Bone marrow (tissue), 2 donors: ENCODE results near the gene ARL5A.
"Not testable (repeated sequence)": the region's sequence is repeated elsewhere in the genome, so short reads cannot be mapped to it uniquely, and the experiment has no call there.

ENCODE experiments used
- DNase-seq, 2 donors: peaks; one replicate each; lab custom pipeline; 2025; lab: John Stamatoyannopoulos, UW

The ARL5A gene, protein sequence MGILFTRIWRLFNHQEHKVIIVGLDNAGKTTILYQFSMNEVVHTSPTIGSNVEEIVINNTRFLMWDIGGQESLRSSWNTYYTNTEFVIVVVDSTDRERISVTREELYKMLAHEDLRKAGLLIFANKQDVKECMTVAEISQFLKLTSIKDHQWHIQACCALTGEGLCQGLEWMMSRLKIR

DNA sequence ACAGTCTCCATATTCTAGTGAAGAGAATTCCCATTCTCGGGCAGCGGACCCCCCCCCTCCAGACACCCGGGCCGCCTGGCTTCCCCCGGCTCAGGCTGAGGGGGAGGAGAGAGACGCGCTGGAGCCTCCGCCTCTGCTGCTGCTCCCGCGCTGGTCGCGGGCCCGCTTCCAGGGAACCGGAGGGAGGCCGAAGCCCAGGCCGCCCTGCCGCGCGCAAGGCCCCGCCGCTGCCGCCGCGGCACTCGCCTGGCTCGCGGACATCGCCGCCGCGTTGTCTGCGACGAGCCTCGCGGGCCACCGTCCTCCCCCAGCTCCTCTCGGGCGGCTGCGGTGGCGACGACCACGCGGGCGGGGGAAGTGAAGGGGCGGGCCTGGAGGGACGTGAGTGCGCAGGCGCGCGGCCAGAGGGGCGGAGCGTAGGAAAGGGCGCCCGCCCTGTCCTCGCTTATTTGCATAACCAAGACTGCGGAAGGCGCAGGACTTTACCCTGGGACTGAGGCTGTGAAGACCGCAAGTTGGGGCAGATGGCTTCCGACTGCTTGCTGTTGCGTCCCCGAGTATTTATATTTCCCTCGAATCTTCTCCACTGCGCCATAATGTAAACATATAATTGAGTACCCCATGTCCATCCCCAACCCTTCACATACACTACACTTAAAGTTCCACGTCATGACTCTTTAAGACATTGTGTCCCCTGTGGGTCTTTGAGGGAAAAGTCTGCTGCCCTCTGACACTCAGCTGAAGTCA, at the start of gene ARL5A:
Gene ARL5A, minus strand, starts transcription at position 279 of the 747 bp plus-strand sequence. Its CDS starts 245 bp downstream, at position 34.
- DNase-seq, result peak; percentile 83 to 96

DNA sequence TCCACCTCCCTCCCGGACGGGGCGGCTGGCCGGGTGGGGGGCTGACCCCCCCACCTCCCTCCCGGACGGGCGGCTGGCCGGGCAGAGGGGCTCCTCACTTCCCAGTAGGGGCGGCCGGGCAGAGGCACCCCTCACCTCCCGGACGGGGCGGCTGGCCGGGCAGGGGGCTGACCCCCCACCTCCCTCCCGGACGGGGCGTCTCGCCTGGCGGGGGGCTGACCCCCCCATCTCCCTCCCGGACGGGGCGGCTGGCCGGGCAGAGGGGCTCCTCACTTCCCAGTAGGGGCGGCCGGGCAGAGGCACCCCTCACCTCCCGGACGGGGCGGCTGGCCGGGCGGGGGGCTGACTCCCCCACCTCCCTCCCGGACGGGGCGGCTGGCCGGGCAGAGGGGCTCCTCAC, 47.4 kb upstream of the ARL5A start:
- DNase-seq, result not testable (repeated sequence)

DNA sequence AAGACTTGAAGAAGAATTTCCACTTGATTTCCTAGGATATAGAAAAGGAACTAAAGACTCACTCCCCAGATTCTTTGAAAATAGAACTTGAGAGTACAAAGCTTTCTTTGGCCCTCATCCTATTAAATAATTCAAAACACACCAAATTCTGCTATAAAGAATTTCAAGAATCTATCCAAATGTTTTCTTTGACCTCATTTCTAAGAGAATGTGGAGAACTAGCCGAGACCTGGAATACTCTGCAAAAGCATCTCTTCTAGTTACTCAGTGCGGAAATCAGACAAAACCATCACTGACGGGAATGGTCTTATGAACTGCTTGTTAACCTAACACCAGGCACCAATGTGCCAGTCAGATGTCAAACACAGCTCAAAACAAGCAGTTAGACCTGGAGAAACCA, 44.2 kb upstream of the ARL5A start:
- no peak for DNase-seq

DNA sequence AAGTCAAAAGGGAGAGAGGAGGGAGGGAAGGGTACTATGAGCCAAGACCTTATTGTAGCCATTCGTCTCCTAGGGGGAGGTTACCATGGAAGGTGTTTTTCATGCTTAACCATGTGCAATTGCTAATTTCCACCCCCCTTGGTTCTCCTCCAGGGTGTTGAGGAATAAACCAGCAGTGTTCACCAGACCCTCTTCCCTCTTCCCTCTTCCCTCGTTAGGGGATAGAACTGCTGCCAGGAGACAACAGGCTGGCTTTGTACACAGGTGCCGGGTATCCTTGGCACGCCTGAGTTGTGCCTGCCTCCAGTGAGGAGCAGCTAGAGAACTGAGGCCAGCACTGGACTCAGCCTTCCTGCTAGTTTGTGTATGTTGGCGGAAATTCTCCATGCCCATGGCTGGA, 41.1 kb upstream of the ARL5A start:
- DNase-seq, result no peak

DNA sequence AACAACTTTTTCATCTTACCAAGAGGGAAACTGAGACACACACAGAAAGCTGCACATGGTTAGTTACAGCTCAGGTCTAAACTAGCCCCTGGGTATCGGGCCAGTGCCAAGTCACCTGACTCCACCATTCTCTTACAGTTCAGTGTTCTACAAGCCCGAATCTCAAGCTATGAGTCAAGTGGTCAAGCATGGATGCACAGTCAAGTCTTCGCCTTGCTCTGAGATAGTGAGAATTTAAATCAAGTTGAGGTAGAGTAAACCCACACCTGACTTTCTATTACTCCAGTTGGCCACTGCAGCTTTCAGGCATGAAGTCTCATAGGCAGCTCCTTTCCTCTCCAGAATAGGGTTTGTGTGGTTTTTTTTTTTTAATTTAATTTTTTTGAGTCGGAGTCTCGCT, 34.5 kb upstream of the ARL5A start:
- DNase-seq, result no peak

DNA sequence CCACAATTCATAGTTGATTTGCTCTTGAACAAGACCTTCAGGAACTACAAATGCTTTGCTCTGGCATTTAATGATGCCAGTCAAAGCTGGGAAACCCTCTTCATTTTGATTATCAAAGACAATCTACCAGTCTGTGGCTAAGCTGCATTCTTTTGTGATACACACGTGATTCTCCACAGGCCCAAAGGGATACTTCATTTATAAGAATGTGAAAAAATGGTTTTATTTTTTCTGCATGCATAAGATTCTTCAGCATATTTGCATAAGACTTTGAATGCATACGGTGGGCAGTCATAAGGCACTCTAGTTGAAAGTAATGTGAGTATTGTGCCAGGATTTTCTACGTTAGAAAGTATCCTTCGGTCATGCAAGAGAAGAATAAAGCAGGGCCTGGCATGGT, 33.0 kb upstream of the ARL5A start:
- DNase-seq, result no peak

DNA sequence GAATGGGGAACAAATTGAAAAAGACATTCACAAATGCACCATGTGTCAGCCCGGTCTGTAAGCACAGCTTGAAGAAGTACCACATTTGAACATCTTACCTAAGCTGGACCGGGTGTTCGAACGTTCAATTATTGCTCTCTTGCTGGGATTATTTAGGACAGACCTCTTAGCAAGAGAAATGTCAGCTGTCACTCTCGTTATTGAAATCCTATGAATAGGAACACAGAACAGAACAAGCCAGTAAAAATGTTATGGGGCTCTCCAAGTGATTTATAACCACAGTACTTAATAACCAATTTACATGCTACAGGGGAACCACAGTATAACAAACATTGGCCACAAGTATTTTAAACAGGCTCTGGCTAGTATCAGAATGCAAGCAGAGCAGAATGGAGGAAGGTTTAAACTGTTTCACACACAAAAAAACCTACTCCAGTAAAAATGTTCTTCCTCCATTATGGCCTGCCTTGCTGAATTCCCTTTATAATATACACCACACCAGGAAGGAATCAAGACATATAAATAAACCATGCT, 32.5 kb upstream of the ARL5A start:
- no peak for DNase-seq

DNA sequence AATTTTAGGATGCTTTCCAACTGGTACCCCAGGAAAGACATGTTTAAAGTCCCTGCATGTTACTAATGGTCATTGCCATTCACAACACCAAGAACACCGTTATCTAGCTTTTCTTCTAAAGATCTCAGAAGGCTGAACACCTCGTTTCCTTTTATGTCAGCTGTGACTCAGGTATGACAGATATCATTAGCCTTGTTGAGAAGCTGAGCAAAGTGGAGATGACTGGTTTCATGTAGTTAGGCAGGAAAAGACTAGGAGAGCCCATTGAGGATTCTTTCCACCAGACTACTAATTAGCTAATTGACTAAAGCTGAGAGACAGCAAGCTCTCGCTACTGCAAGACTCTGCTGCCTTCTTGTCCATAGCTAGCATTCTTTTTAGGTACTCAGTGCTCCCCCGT, 32.0 kb upstream of the ARL5A start:
- DNase-seq, result no peak

DNA sequence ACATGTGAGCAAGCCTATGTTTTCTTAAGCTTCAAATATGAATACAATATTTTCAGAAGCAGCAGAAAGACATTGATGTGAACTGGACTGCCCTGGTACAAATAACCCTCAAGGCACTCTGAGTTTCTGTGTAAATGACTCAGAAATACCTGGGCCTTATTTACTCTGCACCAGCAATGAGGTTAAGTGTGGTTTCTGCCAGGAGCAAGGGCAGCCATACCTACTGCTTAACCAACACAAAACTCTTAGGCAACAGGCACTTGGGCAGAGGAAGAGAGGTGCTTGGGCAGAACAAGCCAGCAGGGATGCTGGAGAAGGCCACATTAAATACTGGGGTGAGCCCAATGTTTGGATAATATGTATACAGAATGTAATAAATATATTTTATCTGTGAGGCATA, 29.4 kb upstream of the ARL5A start:
- DNase-seq, result no peak

DNA sequence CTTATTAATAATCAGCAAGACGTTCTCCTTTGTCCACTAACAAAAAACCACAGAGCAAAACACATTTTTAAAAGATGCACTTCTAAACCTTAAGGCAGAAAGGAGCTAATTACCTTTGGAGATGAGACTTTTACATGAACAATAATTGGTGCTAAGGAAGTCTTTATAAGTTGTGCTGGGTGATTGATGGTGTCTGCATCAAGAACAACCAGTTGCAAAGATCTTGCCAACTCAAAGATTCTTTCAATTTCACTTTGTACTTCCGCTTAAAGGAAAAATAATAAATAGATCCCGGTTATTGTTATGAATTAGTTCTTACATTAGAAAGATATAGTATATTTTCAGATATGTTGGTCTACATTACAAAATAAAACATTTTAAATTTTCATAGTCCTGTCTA, 26.9 kb upstream of the ARL5A start:
- no peak for DNase-seq

DNA sequence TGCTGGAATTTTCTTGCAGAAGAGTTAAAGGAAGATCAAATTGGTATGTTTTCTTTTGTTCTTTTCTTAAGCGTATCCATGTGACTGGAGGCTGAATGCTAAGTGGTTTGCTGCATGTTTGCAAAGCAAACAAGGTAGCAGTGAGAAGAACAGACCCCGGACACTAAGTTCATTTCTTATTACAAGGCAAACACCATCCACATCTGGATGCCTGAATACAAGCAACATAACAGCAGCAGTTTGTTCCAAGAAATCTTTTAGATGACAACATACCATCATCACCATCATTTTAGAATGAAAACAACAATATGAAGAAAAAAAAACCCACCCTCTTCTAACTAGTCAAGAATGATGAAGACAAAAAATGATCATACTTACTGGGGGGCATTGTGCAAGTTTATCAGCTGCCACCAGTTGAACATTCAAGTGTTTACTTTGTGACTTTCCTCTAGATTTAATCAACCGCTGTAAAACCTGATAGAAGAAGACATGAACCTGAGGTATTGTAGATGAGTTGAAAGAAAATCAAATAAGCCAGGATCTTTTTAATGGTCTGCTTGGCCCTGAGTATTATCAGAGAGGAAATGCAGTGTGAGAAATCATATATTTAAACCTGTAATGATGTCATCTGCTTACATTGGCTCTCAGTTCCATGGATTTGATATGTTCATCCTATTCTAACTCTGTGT, 25.0 kb upstream of the ARL5A start:
- no peak for DNase-seq

DNA sequence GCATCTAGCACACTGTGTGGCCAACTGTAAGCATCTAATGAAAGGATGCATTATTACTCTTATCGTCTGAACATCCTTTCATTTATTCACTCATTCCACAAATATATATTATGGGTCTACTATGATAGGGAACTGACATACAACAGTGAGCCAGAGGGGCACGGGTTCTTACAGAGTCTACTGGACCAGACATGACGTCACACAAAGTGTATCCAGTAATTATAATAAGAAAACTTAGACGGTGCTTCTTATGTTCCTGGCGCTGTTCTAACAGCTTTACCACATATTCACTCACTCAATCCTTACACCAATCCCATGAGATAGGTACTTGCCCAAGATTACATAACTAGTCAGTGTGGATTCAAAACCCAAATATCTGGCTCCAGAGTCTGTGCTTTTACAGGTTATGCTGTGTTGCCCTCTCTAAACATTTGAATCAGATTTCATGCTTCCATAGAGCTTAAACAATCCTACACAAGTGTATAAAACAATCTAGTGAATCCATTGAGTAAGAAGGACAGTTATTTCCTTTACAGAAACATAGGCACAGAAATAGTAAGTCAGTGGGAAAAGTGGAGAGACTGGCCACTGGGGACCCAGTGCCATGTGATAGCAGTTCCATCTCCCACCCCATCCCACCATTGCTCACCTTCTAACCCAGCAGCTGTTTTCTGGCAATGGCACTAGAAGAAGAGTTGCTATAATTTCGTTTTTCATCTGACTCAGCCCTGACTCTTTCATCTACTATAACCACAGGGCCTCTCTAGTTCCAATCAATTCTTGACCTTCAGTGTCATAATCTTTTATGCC, 24.2 kb upstream of the ARL5A start:
- no peak for DNase-seq

DNA sequence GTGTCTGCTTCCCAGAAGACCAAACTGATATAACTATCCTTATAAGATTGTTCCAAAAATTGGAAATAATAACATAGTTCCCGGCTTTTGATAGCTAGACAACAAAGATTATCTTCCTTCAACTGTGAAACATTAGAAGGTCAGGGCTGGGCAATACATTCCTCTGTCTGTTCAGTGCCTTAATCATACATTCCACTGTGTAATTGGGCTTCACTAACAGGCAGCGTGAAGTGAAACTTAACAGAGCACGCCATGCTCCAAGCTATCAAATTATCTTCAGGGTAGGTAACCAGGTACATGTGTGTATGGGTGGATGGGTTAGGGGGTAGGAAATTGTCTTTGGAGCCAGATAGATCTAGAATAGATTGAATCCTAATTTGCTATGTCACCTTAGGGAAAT, 23.5 kb upstream of the ARL5A start:
- no peak for DNase-seq

DNA sequence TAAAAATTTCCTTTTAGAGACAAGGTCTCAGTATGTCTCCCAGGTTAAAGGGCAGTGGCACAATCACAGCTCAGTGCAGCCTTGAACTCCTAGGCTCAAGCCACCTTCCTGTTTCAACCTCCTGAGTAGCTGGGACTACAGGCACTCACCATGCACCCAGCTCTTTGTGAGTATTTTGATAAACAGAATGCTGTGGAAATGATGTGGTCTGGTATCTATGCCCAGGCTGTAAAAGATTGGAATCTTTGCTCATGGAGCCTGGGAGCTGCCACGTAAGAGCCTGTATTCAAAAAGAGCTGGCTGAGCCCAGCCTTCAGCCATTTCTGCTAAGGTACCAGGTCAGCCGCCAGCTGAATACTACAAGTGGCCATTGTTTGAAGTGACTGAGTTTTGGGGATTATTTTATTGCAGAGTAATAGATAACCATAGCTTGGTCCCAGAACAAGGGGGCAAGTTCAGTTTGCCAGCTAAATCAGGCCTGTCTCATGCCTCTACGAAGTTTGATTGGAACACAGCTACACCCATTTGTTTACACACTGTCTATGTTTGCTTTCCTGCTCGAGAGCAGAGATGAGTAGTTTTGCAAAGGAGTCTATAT, 21.3 kb upstream of the ARL5A start:
- no peak for DNase-seq

DNA sequence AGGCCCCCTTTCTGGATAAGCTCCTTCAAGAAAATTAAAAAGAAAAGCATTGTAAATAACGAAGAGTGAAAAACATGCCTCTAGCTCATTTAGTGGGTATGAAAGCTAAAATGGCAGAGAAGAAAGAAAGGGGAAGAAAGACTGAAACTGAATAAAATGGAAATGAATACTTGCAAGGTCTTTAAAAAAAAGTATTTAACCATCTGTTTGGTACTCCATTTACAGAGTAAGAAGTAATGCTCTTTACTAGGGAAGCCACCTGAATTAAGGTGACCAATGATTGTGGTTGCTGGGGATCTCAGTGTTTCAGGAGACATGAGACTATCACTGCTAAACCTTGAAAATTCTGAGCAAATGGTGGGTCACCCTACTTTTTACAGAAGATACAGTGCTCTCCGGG, 17.7 kb upstream of the ARL5A start:
- no peak for DNase-seq

DNA sequence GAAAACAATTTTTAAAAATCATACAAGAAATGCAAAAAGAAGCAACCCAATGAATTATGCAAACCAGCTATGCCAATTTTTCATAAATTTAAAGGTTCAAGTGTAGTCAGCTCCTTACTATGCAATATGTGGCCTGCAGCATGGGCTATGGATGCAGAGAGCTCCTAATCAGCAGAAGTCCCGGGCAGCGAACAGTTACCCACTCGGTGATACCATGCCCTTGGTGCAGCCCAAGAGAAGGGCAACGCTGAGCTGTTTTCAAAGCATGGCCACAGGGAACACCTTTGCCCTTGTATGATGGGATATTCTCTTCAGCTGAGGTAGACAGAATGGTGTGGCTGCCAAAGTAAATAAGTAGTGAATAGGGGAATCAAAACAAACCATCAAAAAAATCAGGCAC, 17.3 kb upstream of the ARL5A start:
- DNase-seq, result no peak

DNA sequence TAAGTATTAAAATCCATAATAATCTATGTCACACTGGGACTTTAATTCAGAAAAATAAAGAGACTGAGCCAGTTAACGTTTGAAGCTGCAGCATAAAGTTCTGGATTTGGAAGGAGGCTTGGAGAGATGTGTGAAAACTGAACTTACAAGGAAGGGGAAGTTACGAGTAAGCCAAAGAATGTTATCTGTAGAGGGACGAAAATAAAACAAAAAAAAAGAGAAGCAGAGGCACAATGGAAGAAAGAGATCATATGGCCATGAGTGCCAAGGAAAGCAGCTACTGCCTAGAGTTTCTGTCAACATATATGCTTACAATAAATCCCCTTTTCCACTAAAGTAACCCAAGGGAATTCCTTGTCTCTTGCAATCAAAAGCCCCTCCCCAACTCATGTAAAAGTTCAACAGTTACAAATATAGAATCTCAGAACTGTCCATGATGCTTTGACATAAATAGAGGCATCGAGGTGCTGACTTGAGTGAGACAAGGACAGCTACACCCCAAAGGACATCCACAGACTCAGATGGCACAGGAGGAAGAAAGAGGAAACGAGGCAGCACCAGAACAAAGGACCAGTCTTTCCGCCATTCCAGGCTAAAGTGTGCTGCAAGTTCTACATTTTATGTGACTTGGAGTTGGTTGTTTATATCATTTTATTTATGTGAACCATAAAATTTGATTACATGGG, 16.1 kb upstream of the ARL5A start:
- no peak for DNase-seq

DNA sequence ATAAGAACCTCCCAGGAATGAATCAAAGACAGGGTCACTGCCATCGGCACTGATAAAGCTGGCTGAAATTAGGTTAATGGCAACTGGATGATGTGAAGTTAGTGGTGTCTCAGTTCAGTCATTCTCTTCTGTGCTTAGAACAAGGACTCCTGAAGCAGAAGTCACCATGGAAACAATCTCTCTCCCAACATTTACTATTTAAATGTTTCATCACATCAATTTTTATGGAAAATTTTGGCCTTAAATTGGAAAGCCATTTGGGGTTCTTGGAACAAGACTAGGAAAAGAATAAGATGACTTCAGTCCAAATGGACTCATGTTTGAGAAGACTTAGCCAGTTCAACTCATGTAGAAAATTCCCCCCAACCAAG, 15.5 kb upstream of the ARL5A start:
- no peak for DNase-seq

DNA sequence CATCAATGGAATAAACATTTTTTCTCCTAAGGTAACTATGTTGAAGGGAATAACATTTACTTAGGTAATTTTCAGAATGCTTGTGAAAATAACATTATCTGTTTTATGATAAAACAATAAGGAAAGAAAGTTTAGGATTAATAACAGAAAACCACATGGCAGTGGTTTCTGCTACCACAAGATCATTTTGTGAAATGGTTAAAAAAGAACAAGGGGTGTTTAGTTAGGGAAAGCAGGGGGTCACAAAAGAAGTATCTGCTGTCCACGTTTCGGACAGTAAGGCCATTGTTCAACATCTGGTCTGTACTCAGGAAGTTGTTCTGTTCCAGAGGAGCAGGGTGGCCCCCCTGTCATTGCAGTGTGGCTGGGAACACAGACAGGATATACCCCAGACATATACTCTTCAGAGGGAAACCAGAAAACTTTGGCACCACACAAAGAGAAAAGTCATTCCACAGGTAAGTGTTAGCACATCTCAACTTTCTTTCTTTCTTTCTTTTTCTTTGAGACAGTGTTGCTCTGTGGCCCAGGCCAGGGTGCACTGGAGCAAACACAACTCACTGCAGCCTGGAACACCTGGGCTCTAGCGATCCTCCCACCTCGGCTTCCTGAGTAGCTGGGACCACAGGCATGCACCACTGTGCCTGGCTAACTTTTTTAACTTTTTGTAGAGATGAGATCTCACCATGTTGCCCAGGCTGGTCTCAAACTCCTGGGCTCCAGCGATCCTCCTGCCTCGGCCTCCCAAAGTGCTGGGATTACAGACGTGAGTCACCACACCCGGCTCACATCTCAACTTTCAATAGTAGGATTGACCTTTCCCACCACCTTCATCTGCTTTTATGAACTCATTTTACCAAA, 14.8 kb upstream of the ARL5A start:
- DNase-seq, result no peak

DNA sequence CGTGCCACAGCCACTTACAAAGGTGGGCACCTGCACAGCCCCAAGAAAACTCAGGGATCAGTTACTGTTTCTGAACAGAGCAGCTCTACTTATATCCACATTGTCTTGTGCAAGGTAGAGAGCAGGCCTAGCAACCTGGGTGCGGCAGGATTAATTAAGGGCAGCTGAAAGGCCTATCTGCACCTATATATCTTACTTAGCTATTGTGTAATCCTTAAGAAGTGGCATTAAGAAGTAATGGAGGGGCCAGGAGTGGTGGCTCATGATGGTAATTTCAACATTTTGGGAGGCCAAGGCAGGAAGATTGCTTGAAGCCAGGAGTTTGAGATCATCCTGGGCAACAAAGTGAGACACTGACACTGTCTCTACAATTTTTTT, 12.8 kb upstream of the ARL5A start:
- no peak for DNase-seq
